Glutamatergic neuron (in vitro differentiated cells): ENCODE data around the gene FSD1L. TPM values are rescaled to one million over a fixed set of nuclear protein-coding genes. Genes with fewer than 3 reads are reported as not detected.

ENCODE experiments used
- DNase-seq: peaks from one replicate; pipeline ENCODE4 v3.0.0; 2022
- H3K27ac Mint-ChIP-seq: one replicate; pipeline ENCODE4 v1.8.0; 2020; ENCODE audit warnings: mild to moderate bottlenecking, mixed read lengths, inconsistent platforms; ENCODE audit not compliant: unreplicated experiment
- H3K27me3 Mint-ChIP-seq: one replicate; pipeline ENCODE4 v1.8.0; 2020; ENCODE audit warnings: mild to moderate bottlenecking, moderate library complexity, mixed read lengths, inconsistent platforms; ENCODE audit not compliant: unreplicated experiment
- H3K36me3 Mint-ChIP-seq: one replicate; pipeline ENCODE4 v1.8.0; 2020; ENCODE audit warnings: mild to moderate bottlenecking, mixed read lengths, inconsistent platforms; ENCODE audit not compliant: unreplicated experiment
- H3K4me1 Mint-ChIP-seq: one replicate; pipeline ENCODE4 v1.8.0; 2020; ENCODE audit warnings: mild to moderate bottlenecking, low read depth, mixed read lengths, inconsistent platforms; ENCODE audit not compliant: unreplicated experiment
- H3K4me3 Mint-ChIP-seq: one replicate; pipeline ENCODE4 v1.8.0; 2020; ENCODE audit warnings: mild to moderate bottlenecking, mixed read lengths, inconsistent platforms; ENCODE audit not compliant: unreplicated experiment
- H3K9me3 Mint-ChIP-seq: one replicate; pipeline ENCODE4 v1.8.0; 2020; ENCODE audit warnings: mild to moderate bottlenecking, moderate library complexity, mixed read lengths, inconsistent platforms; ENCODE audit not compliant: unreplicated experiment
- total RNA-seq: library from RNA; stranded (reverse); fragmentation: NEBNext Ultra II Directional; extraction: Animal tissue kit (Norgen Biotek cat#: 25700); gene quantifications from one replicate; pipeline ENCODE4 v1.2.1, GENCODE V29; 2021; ENCODE audit not compliant: unreplicated experiment
- TF ChIP-seq, protein P1 (sequence below): fragments of 200-600 bp; sonication (generic); IDR thresholded peaks from one replicate; pipeline ENCODE4 v1.5.0; 2021; ENCODE audit not compliant: partially characterized antibody, unreplicated experiment

The FSD1L gene
- total RNA-seq, 1 donor from 2014 or later = 32.5 TPM

GRCh38 chr9:105435453-105435852 lies 12.4 kb upstream of the FSD1L start:
- peaks cover 2% of the 10 kb centered on the region for H3K9me3 Mint-ChIP-seq
- no peaks in the 10 kb centered on the region for H3K27me3 Mint-ChIP-seq
- DNase-seq = no peak
- H3K4me3 Mint-ChIP-seq = no peak overlapping the region
- peaks cover 18% of the 10 kb centered on the region for H3K4me1 Mint-ChIP-seq
- H3K36me3 Mint-ChIP-seq = peaks cover 6% of the 10 kb centered on the region
- TF ChIP-seq, protein P1, sequence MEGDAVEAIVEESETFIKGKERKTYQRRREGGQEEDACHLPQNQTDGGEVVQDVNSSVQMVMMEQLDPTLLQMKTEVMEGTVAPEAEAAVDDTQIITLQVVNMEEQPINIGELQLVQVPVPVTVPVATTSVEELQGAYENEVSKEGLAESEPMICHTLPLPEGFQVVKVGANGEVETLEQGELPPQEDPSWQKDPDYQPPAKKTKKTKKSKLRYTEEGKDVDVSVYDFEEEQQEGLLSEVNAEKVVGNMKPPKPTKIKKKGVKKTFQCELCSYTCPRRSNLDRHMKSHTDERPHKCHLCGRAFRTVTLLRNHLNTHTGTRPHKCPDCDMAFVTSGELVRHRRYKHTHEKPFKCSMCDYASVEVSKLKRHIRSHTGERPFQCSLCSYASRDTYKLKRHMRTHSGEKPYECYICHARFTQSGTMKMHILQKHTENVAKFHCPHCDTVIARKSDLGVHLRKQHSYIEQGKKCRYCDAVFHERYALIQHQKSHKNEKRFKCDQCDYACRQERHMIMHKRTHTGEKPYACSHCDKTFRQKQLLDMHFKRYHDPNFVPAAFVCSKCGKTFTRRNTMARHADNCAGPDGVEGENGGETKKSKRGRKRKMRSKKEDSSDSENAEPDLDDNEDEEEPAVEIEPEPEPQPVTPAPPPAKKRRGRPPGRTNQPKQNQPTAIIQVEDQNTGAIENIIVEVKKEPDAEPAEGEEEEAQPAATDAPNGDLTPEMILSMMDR = no peak
- H3K27ac Mint-ChIP-seq = no peak overlapping the region

DNA sequence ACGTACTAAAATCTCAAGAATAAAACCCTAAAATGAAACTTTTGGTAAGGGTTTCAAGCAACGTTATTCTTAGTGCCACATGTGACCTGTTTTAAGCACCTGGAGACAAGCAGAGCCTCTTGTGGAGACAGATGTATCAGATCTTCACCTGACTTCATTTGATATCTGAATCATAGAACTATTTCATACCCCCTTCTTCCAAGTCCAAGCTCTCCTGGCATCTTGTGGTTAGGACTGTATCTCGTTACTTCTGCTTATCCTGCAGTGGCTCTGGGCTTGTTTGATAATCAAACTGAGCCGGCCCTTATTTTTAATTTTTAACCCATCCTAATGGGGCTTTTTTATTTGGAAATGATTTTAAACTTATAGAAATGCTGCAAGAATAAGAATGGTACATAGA lies 11.1 kb upstream of the FSD1L start:
- H3K4me3 Mint-ChIP-seq = no peak overlapping the region

DNA sequence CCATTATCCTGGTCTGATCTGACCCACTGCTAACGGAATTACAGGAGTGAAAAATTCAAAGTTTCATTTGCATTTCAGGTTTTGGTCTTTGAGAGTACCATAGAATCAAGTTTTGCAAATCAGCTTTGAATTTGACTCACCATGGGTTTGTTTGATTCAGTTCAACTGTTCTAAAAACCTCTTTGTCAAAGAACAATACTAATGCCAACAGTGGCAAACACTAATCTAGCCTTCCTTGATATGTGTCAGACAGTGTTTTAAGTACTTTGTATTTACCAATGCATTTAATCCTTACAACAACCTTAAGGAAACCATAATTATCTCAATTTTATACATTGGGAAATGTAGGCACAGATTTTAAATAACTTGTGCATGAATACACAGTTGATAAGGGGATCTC lies 10.1 kb upstream of the FSD1L start:
- Mint-ChIP-seq H3K4me3 (peak overlapping the region; percentile 55), H3K27me3 (no peaks in the 10 kb centered on the region), H3K27ac (no peak overlapping the region), H3K9me3 (peaks cover 2% of the 10 kb centered on the region), H3K4me1 (peaks cover 14% of the 10 kb centered on the region), H3K36me3 (peaks cover 6% of the 10 kb centered on the region)
- TF ChIP-seq, protein P1 = no peak
- no peak for DNase-seq

More for the DNA sequence above, 11.1 kb upstream of the FSD1L start:
- Mint-ChIP-seq H3K27me3 (no peaks in the 10 kb centered on the region), H3K27ac (no peak overlapping the region), H3K9me3 (peaks cover 2% of the 10 kb centered on the region), H3K4me1 (peaks cover 18% of the 10 kb centered on the region), H3K36me3 (peaks cover 6% of the 10 kb centered on the region)
- DNase-seq = no peak
- TF ChIP-seq, protein P1 = no peak

DNA sequence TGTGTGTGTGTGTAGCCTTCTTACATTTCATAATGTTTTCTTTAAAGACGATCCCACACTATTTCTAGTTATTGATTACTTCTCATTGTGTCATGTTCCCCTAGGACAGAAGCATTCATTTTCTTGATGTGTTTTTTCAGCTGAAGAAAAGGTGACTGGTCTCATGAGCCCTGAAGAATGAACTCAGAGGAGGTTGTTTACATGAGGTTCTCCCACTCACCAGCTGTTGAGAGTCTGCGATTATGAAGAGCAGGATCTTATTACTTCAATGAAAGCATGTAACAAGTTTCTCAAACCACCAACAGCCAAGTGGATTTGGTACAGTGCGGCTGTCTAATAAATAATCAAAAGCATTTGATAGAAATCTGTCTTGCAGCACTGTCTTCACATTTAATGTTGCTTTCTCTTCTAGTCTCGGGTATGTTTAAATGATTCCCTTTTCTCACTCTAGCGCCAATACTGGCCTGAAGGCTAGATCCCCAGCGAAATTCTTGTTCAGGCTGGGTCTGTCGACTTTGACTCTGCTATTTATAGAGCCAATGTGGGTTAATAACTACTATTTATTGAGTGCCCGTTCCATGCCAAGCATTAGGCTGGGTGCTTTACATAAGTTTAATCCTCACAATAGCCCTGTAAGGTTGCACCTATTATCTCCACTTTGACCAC lies 9.6 kb upstream of the FSD1L start:
- peak overlapping the region; percentile 55 for H3K4me3 Mint-ChIP-seq
- peaks cover 2% of the 10 kb centered on the region for H3K9me3 Mint-ChIP-seq
- DNase-seq = no peak
- TF ChIP-seq, protein P1 = no peak
- no peaks in the 10 kb centered on the region for H3K27me3 Mint-ChIP-seq
- H3K4me1 Mint-ChIP-seq = peaks cover 14% of the 10 kb centered on the region
- peaks cover 6% of the 10 kb centered on the region for H3K36me3 Mint-ChIP-seq
- peak overlapping the region; percentile 40 for H3K27ac Mint-ChIP-seq

GRCh38 chr9:105439428-105439827 lies 8.4 kb upstream of the FSD1L start:
- Mint-ChIP-seq H3K36me3 (peaks cover 6% of the 10 kb centered on the region), H3K9me3 (peaks cover 2% of the 10 kb centered on the region), H3K27ac (no peak overlapping the region), H3K4me3 (no peak overlapping the region), H3K4me1 (peaks cover 14% of the 10 kb centered on the region), H3K27me3 (no peaks in the 10 kb centered on the region)
- no peak for DNase-seq
- TF ChIP-seq, protein P1 = no peak
